HCT116 (cell line): ENCODE measurements around the gene C12orf57. TPM values are rescaled to one million over a fixed set of nuclear protein-coding genes. Genes with fewer than 3 reads are reported as not detected.

Source experiments
- ATAC-seq: fragments of 200-7000 bp; cut with Tn5 transposase; 2 replicates; pipeline ENCODE4 v1.9.1; 2020; ENCODE audit warnings: mild to moderate bottlenecking, moderate library complexity
- BruUV-seq: library from RNA; stranded (reverse); fragments of 400-500 nt; replicated peaks from 2 replicates; lab custom pipeline; 2021; lab: Mats Ljungman, UMichigan
- CTCF ChIA-PET: fragments of 300-600 bp; sonication (Branson Sonifier 250); formaldehyde crosslinking; loops from one replicate; lab custom pipeline; 2021; ENCODE audit warnings: antibody characterized with exemption; lab: Charles Lee
- POLR2A ChIA-PET: fragments of 300-600, 350-600 bp; sonication (Branson Sonifier 250); formaldehyde crosslinking; loops from one replicate; lab custom pipeline; 2021; ENCODE audit warnings: antibody characterized with exemption; lab: Charles Lee
- RAD21 ChIA-PET, 2 experiments: fragments of 300-600 bp; sonication (Branson Sonifier 250); formaldehyde crosslinking; loops; one replicate each; lab custom pipeline; 2023; ENCODE audit warnings: low total read pairs in 2 of 2; ENCODE audit not compliant: uncharacterized antibody in 2 of 2, unreplicated experiment in 2 of 2, low non-redundant PET in 1 of 2; lab: Charles Lee
- DNase-seq: peaks from one replicate; pipeline ENCODE4 v3.0.0-alpha.2; 2010; ENCODE audit warnings: low read depth, low spot score
- H2AFZ ChIP-seq: fragments of 200-600 bp; shearing (Covaris generic), sonication (generic); 2 replicates; pipeline ENCODE4 v1.6.1; 2017; ENCODE audit warnings: low read depth, mixed run types, mixed read lengths, antibody characterized with exemption, low read length; ENCODE audit not compliant: poor library complexity, severe bottlenecking
- H3K27ac ChIP-seq: 2 replicates; pipeline ENCODE4 v1.5.1; 2012; ENCODE audit warnings: low read depth, low read length
- H3K27me3 ChIP-seq: fragments of 200-600 bp; sonication (generic); 2 replicates; pipeline ENCODE4 v1.6.1; 2016; ENCODE audit warnings: mixed run types, low read length, mixed read lengths; ENCODE audit not compliant: insufficient read depth
- H3K36me3 ChIP-seq, 2 experiments: fragments of 200-500 bp in 1 of 2; fragments of 200-600 bp in 1 of 2; sonication (Bioruptor generic) in 1 of 2; sonication (generic) in 1 of 2; 2 replicates each; pipeline versions ENCODE4 v1.5.1 to v1.6.1; 2014 to 2016; ENCODE audit warnings: low read length in 2 of 2, inconsistent platforms in 1 of 2, mixed read lengths in 1 of 2, mixed run types in 1 of 2; ENCODE audit not compliant: insufficient read depth in 2 of 2, control insufficient read depth in 1 of 2
- H3K4me1 ChIP-seq, 2 experiments: fragments of 200-600 bp in 1 of 2; sonication (generic) in 1 of 2; 2 replicates each; pipeline versions ENCODE4 v1.5.1 to v1.6.1; 2012 to 2017; ENCODE audit warnings: low read length in 2 of 2, inconsistent platforms in 1 of 2, mild to moderate bottlenecking in 1 of 2, mixed read lengths in 1 of 2, mixed run types in 1 of 2, moderate library complexity in 1 of 2; ENCODE audit not compliant: insufficient read depth in 2 of 2, control insufficient read depth in 1 of 2
- H3K4me2 ChIP-seq: fragments of 200-600 bp; sonication (generic); 2 replicates; pipeline ENCODE4 v1.6.1; 2017; ENCODE audit warnings: mixed run types, low read length, mixed read lengths
- H3K4me3 ChIP-seq, 2 experiments: fragments of 200-600 bp in 1 of 2; sonication (generic) in 1 of 2; replicated peaks in 1 of 2; 2 replicates each; pipeline ENCODE4 v1.5.1; 2011 to 2016; ENCODE audit warnings: low read length in 2 of 2, control low read depth in 1 of 2, low read depth in 1 of 2, mild to moderate bottlenecking in 1 of 2, mixed read lengths in 1 of 2, mixed run types in 1 of 2
- H3K79me2 ChIP-seq: fragments of 200-600 bp; sonication (generic); 2 replicates; pipeline ENCODE4 v1.6.1; 2017; ENCODE audit warnings: mild to moderate bottlenecking, mixed run types, low read length, moderate library complexity, mixed read lengths; ENCODE audit not compliant: insufficient read depth
- H3K9ac ChIP-seq: fragments of 200-600 bp; sonication (generic); 2 replicates; pipeline ENCODE4 v1.6.1; 2016; ENCODE audit warnings: low read length, mixed read lengths
- H3K9me2 ChIP-seq: fragments of 200-600 bp; sonication (generic), shearing (Covaris generic); 2 replicates; pipeline ENCODE4 v1.6.1; 2017; ENCODE audit warnings: mixed run types, mild to moderate bottlenecking, moderate library complexity; ENCODE audit not compliant: insufficient read depth
- H3K9me3 ChIP-seq, 2 experiments: fragments of 200-500 bp in 1 of 2; fragments of 200-600 bp in 1 of 2; sonication (Bioruptor generic) in 1 of 2; sonication (generic) in 1 of 2; 2 replicates each; pipeline ENCODE4 v1.6.1; 2014 to 2017; ENCODE audit warnings: low read length in 2 of 2, mixed read lengths in 2 of 2, inconsistent platforms in 1 of 2, low read depth in 1 of 2, mild to moderate bottlenecking in 1 of 2, mixed run types in 1 of 2, moderate library complexity in 1 of 2; ENCODE audit not compliant: control insufficient read depth in 1 of 2, insufficient read depth in 1 of 2
- H4K20me1 ChIP-seq: fragments of 200-600 bp; sonication (generic), shearing (Covaris generic); 2 replicates; pipeline ENCODE4 v1.6.1; 2017; ENCODE audit warnings: mixed run types, mild to moderate bottlenecking, moderate library complexity; ENCODE audit not compliant: insufficient read depth
- CBX3 ChIP-seq: IDR thresholded peaks from 2 replicates; pipeline ENCODE4 v1.6.1; 2012; ENCODE audit warnings: low read depth
- CEBPB ChIP-seq: IDR thresholded peaks from 2 replicates; pipeline ENCODE4 v1.6.1; 2012; ENCODE audit warnings: low read depth
- EGR1 ChIP-seq: IDR thresholded peaks from 2 replicates; pipeline ENCODE4 v1.6.1; 2012; ENCODE audit warnings: low read depth
- ELF1 ChIP-seq: IDR thresholded peaks from 2 replicates; pipeline ENCODE4 v1.6.1; 2012; ENCODE audit warnings: low read depth, borderline replicate concordance
- EZH2 ChIP-seq: fragments of 200-600 bp; sonication (generic); IDR thresholded peaks from 2 replicates; pipeline ENCODE4 v1.6.1; 2017; ENCODE audit warnings: antibody characterized with exemption, mixed run types
- FOSL1 ChIP-seq: IDR thresholded peaks from 2 replicates; pipeline ENCODE4 v1.6.1; 2012; ENCODE audit warnings: low read depth
- JUND ChIP-seq: IDR thresholded peaks from 2 replicates; pipeline ENCODE4 v1.6.1; 2012
- MAX ChIP-seq: IDR thresholded peaks from 2 replicates; pipeline ENCODE4 v1.6.1; 2012
- POLR2A ChIP-seq: IDR thresholded peaks from 2 replicates; pipeline ENCODE4 v1.7.0; 2011; ENCODE audit warnings: borderline replicate concordance; ENCODE audit not compliant: insufficient read depth, insufficient read length; ENCODE audit errors: extremely low read depth
- POLR2AphosphoS5 ChIP-seq: IDR thresholded peaks from 2 replicates; pipeline ENCODE4 v1.6.1; 2011; ENCODE audit warnings: mild to moderate bottlenecking, low read depth, low read length, moderate library complexity
- RAD21 ChIP-seq: IDR thresholded peaks from 2 replicates; pipeline ENCODE4 v1.6.1; 2012; ENCODE audit warnings: low read depth, mild to moderate bottlenecking
- REST ChIP-seq: IDR thresholded peaks from 2 replicates; pipeline ENCODE4 v1.6.1; 2012; ENCODE audit warnings: low read depth
- SIN3A ChIP-seq: IDR thresholded peaks from 2 replicates; pipeline ENCODE4 v1.6.1; 2012; ENCODE audit warnings: low read depth
- SP1 ChIP-seq: IDR thresholded peaks from 2 replicates; pipeline ENCODE4 v1.6.1; 2012; ENCODE audit warnings: low read depth
- TCF7L2 ChIP-seq: IDR thresholded peaks from 2 replicates; pipeline ENCODE4 v1.7.0; 2011; ENCODE audit warnings: borderline replicate concordance, inconsistent platforms; ENCODE audit not compliant: insufficient read depth, insufficient read length; ENCODE audit errors: extremely low read depth
- YY1 ChIP-seq: IDR thresholded peaks from 2 replicates; pipeline ENCODE4 v1.6.1; 2011; ENCODE audit warnings: low read length, low read depth, moderate library complexity, mild to moderate bottlenecking; ENCODE audit not compliant: insufficient replicate concordance; ENCODE audit errors: extremely low read depth
- ZNF274 ChIP-seq: fragments of 200-500 bp; sonication (Bioruptor generic); IDR thresholded peaks from 2 replicates; pipeline ENCODE4 v1.6.1; 2014; ENCODE audit warnings: mild to moderate bottlenecking, low read depth, low read length, inconsistent platforms
- intact Hi-C: fragments of 100-400 bp; cut with micrococcal nuclease; formaldehyde crosslinking; loops from 2 replicates; pipeline ENCODE4 v1.10.0; 2022
- total RNA-seq: library from RNA; stranded (reverse); gene quantifications from one replicate; pipeline ENCODE4 v1.2.1, GENCODE V29; 2021; ENCODE audit not compliant: unreplicated experiment
- TF ChIP-seq, protein P1 (sequence below), 3 experiments: fragments of 200-600 bp in 1 of 3; sonication (generic) in 1 of 3; IDR thresholded peaks in 2 of 3; conservative IDR thresholded peaks in 1 of 3; 2 replicates each; pipeline ENCODE4 v1.5.1; 2012 to 2017; ENCODE audit warnings: low read depth in 2 of 3, low read length in 2 of 3, antibody characterized with exemption in 1 of 3, borderline replicate concordance in 1 of 3, control low read depth in 1 of 3, mild to moderate bottlenecking in 1 of 3, mixed read lengths in 1 of 3, mixed run types in 1 of 3, moderate library complexity in 1 of 3; ENCODE audit not compliant: insufficient read depth in 1 of 3
- TF ChIP-seq, protein P2 (sequence below): IDR thresholded peaks from 2 replicates; pipeline ENCODE4 v1.6.1; 2011; ENCODE audit warnings: mild to moderate bottlenecking, low read length, moderate library complexity; ENCODE audit not compliant: insufficient replicate concordance; ENCODE audit errors: extremely low read depth

The C12orf57 gene
- total RNA-seq, 1 experiment from 2014 or later, result 202 TPM

- RAD21 ChIA-PET, result no interaction called here
- no peak for TF ChIP-seq FOSL1
- no peak for TF ChIP-seq JUND
- TF ChIP-seq SP1, result no peak
- TF ChIP-seq POLR2A, result no peak
- no peak for TF ChIP-seq TCF7L2
- no peak for TF ChIP-seq YY1
- TF ChIP-seq POLR2AphosphoS5, result no peak
- TF ChIP-seq CBX3, result no peak
- no peak for TF ChIP-seq REST
- TF ChIP-seq SIN3A, result no peak
- TF ChIP-seq RAD21, result no peak
- no peak for TF ChIP-seq EGR1
- no peak for TF ChIP-seq ELF1
- TF ChIP-seq, protein P1, sequence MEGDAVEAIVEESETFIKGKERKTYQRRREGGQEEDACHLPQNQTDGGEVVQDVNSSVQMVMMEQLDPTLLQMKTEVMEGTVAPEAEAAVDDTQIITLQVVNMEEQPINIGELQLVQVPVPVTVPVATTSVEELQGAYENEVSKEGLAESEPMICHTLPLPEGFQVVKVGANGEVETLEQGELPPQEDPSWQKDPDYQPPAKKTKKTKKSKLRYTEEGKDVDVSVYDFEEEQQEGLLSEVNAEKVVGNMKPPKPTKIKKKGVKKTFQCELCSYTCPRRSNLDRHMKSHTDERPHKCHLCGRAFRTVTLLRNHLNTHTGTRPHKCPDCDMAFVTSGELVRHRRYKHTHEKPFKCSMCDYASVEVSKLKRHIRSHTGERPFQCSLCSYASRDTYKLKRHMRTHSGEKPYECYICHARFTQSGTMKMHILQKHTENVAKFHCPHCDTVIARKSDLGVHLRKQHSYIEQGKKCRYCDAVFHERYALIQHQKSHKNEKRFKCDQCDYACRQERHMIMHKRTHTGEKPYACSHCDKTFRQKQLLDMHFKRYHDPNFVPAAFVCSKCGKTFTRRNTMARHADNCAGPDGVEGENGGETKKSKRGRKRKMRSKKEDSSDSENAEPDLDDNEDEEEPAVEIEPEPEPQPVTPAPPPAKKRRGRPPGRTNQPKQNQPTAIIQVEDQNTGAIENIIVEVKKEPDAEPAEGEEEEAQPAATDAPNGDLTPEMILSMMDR (IDR thresholded peaks at IDR 0.05 in 2 of 3, conservative IDR thresholded peaks at IDR 0.05 in 1 of 3; ENCODE audit: borderline replicate concordance in 1 of 3, insufficient read depth in 1 of 3, low read depth in 2 of 3, low read length in 2 of 3), result no peak
- TF ChIP-seq, protein P2, sequence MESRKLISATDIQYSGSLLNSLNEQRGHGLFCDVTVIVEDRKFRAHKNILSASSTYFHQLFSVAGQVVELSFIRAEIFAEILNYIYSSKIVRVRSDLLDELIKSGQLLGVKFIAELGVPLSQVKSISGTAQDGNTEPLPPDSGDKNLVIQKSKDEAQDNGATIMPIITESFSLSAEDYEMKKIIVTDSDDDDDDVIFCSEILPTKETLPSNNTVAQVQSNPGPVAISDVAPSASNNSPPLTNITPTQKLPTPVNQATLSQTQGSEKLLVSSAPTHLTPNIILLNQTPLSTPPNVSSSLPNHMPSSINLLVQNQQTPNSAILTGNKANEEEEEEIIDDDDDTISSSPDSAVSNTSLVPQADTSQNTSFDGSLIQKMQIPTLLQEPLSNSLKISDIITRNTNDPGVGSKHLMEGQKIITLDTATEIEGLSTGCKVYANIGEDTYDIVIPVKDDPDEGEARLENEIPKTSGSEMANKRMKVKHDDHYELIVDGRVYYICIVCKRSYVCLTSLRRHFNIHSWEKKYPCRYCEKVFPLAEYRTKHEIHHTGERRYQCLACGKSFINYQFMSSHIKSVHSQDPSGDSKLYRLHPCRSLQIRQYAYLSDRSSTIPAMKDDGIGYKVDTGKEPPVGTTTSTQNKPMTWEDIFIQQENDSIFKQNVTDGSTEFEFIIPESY, result no peak
- TF ChIP-seq MAX, result no peak
- no peak for TF ChIP-seq EZH2
- no peak for TF ChIP-seq ZNF274
- TF ChIP-seq CEBPB, result no peak
These were observed 10.7 kb downstream of the C12orf57 start for GRCh38 chr12:6954316-6955107.

More at GRCh38 chr12:6954316-6955107, 10.7 kb downstream of the C12orf57 start:
- ATAC-seq (no peak), DNase-seq (no peak)
- no peak overlapping the region for H3K27ac ChIP-seq
- ChIA-PET POLR2A (interaction anchor here (1.2 kb wide), 1 partner anchor 10 kb away, joined by 5 read pairs; the partner anchor contains the start of genes C12orf57 and RNU7-1), CTCF (no interaction called here)
- intact Hi-C loops, result no loop called here
- H3K79me2 ChIP-seq, result no peaks in the 10 kb centered on the region
- H3K4me2 ChIP-seq, result no peak overlapping the region
- H3K9me2 ChIP-seq, result no peaks in the 10 kb centered on the region
- no peaks in the 10 kb centered on the region for H4K20me1 ChIP-seq
- no TSS peak for BruUV-seq
- H3K9me3 ChIP-seq, result no peaks in the 10 kb centered on the region
- H3K27me3 ChIP-seq, result no peaks in the 10 kb centered on the region
- H3K36me3 ChIP-seq, result no peaks in the 10 kb centered on the region
- H3K4me1 ChIP-seq, result peaks cover 7 to 10% of the 10 kb centered on the region in 2 experiments; a peak in 3 of 4 replicates
- no peak overlapping the region for H2AFZ ChIP-seq
- H3K9ac ChIP-seq, result no peak overlapping the region
- H3K4me3 ChIP-seq, result no peak overlapping the region
